UCSD-AML1 (cell line): ENCODE measurements around the gene TBC1D22B.
"Not testable (repeated sequence)": the region's sequence is repeated elsewhere in the genome, so short reads cannot be mapped to it uniquely, and the experiment has no call there.

Source experiments
- DNase-seq: peaks from one replicate; lab custom pipeline; 2025; ENCODE audit not compliant: unreplicated experiment; lab: John Stamatoyannopoulos, UW

TBC1D22B gene

GRCh38 chr6:37265001-37265400, 7.4 kb downstream of the TBC1D22B start:
- DNase-seq = no peak

GRCh38 chr6:37265860-37266259, 8.3 kb downstream of the TBC1D22B start:
- DNase-seq = no peak

- no peak for DNase-seq
These were observed 11.5 kb downstream of the TBC1D22B start for GRCh38 chr6:37269105-37269504.

GRCh38 chr6:37272834-37273566, 15.4 kb downstream of the TBC1D22B start:
- no peak for DNase-seq

GRCh38 chr6:37273690-37274089, 16.1 kb downstream of the TBC1D22B start:
- no peak for DNase-seq

- no peak for DNase-seq
These were observed 17.8 kb downstream of the TBC1D22B start for GRCh38 chr6:37275350-37275749.

- no peak for DNase-seq
These were observed 19.4 kb downstream of the TBC1D22B start for GRCh38 chr6:37277001-37277409.

- DNase-seq = peak; percentile 45
These were observed 22.0 kb downstream of the TBC1D22B start for GRCh38 chr6:37279366-37280134.

- DNase-seq = no peak
These were observed 22.8 kb downstream of the TBC1D22B start for GRCh38 chr6:37280162-37280887.

GRCh38 chr6:37282371-37282770, 24.8 kb downstream of the TBC1D22B start:
- DNase-seq = no peak

- DNase-seq = no peak
These were observed 25.7 kb downstream of the TBC1D22B start for GRCh38 chr6:37283268-37283667.

GRCh38 chr6:37283671-37284151, 26.1 kb downstream of the TBC1D22B start:
- DNase-seq = no peak

- no peak for DNase-seq
These were observed 27.2 kb downstream of the TBC1D22B start for GRCh38 chr6:37284781-37285180.

GRCh38 chr6:37285861-37286311, 28.3 kb downstream of the TBC1D22B start:
- no peak for DNase-seq

- DNase-seq = no peak
These were observed 30.1 kb downstream of the TBC1D22B start for GRCh38 chr6:37287519-37288157.

GRCh38 chr6:37288247-37288646, 30.7 kb downstream of the TBC1D22B start:
- no peak for DNase-seq

GRCh38 chr6:37289931-37290330, 32.4 kb downstream of the TBC1D22B start:
- DNase-seq = no peak

GRCh38 chr6:37293426-37293825, 35.9 kb downstream of the TBC1D22B start:
- no peak for DNase-seq

GRCh38 chr6:37297637-37298036, 40.1 kb downstream of the TBC1D22B start:
- not testable (repeated sequence) for DNase-seq

- DNase-seq = no peak
These were observed 41.4 kb downstream of the TBC1D22B start for GRCh38 chr6:37298958-37299357.

- DNase-seq = no peak
These were observed 42.4 kb downstream of the TBC1D22B start for GRCh38 chr6:37299990-37300389.
